Measurements from ENCODE around the gene RGS9.
"Not testable (repeated sequence)": the region's sequence is repeated elsewhere in the genome, so short reads cannot be mapped to it uniquely, and the experiment has no call there.

RGS9 gene

DNA sequence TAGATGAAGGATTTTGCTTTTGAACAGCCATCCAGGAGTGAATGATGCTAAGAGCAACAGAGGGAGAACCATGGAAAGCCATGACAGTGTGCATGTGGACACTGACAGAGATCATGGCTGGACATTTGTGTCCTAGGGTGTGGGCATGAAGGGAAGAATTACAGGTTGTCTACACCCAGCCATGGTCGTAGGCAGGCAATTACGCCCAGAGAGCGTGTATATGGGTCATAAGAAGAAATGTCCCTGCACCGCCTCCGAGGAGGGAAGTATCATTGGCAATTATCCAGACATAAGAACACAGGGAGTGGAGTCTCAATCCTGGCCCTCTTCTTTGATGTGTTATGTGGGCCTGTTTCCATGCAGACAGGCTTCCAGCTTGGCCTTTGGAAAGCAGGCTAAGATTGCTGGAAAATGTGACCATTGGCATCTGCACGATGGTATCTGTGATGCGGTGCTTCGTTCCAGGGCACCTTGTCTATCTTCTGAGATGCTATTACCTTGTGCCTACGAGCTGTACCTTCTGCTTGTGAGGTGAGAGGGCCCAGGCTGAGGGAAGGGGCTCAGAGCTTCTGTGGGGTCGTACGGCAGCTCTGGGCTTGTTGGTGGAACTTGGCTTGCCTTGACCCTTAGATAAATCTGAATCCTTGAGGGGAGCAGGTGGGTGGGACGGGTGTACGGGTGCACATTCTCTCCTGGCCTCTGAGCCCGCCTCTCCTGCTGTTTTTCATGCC is 19.8 kb downstream of the RGS9 start:
- DNase-seq (ENCODE audit: low read depth) = no peak

DNA sequence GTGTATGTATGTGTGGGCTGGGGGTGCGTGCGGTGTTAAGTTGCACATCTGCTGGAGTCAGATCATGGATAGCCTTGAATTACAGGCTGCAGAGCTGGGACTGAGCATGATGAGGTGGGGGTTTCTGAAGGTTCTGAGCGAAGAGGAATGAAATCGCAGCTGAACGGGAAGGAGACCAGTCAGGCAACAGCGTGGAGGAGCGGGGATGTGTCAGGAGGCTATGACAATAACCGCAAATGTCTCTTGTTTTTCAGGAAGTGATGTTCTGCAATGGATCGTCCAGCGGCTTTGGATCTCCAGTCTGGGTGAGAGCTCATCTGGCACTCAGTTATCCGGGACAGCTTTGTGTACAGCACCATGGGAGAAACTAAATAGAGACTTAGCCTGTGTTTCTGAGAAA is 20.9 kb downstream of the RGS9 start:
- no peak for DNase-seq (ENCODE audit: low read depth)

GRCh38 chr17:65158622-65159021 is 21.5 kb downstream of the RGS9 start:
- no peak for DNase-seq (ENCODE audit: low read depth)

DNA sequence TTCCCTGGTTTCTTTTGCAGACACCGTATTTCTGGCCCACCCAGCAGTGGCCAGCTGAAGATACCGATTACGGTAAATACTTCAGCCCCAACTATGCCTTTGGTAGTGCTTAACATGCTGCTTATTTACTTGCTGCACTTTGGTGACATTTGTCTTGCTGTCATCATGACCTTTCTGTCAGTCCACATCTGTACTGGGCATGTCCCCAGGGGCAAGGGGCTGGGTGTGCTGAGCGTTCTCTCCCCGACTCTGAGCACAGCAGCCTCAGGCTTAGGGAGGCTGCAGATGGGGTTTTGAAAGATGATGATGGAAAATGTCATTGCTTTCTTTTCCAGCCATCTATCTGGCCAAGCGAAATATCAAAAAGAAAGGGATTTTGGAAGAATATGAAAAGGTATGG is 23.3 kb downstream of the RGS9 start:
- no peak for DNase-seq (ENCODE audit: low read depth)

- no peak for DNase-seq (ENCODE audit: low read depth)
These were observed 26.9 kb downstream of the RGS9 start for GRCh38 chr17:65163990-65164495.

- DNase-seq (ENCODE audit: low read depth) = no peak
These were observed 29.6 kb downstream of the RGS9 start for GRCh38 chr17:65166787-65167186.

DNA sequence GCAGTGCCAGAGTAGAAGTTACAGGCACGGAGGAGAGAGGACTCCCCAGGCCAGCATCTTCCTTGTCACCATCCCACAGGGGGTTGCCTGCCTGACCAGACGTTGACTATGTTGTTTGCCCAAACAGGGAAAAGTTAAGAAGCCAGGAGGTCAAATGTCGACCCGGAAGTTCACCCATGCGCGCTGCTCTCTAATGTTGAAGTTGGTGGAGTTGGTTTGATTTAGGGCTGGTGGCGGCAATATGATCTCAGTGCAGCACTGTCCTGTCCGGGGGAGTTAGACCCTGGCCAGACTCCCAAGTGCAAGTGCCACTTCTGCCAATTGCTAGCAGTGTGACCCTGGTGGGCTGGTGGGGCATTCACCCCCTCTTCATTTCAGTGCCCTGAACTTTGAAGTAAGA is 30.4 kb downstream of the RGS9 start:
- DNase-seq (ENCODE audit: low read depth) = no peak

DNA sequence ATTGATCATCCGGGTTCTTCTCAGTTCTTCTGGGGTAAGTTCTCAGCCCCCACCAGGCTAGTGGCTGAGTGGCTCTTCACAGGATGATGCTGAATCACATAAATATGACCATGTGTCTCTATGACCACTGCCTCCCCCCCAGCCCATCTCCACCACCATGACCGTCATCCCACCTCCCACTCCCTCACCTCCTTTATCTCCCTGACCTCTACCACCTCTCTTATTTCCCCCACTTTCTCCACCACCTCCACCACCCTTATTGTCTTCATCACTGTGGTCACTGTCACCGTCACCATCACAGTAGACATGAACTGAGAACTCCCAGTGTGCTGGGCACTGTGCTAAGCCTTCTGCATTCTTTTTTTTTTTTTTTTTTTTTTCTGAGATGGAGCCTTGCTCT is 32.5 kb downstream of the RGS9 start:
- DNase-seq (ENCODE audit: low read depth) = no peak

DNA sequence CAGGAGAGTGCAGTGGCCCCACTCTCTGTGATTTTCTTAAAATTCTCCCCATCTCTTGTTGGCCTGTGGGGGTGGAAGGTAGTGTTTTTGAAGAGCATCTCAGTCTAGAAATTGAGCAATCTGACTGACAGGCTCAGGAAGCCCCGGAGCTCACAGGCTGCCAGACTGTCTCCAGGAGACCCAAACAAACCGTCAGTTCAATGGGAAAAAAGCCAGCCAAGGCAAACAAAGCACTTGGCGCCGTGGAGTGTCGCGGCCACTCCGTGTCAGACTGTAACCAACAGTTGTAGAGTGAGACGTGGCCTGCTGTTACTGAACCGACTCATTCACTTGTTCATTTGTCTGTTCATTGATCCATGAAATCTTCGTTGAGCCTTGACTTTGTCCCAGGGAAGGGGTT is 33.7 kb downstream of the RGS9 start:
- DNase-seq (ENCODE audit: low read depth) = no peak

GRCh38 chr17:65171752-65172151 is 34.6 kb downstream of the RGS9 start:
- DNase-seq (ENCODE audit: low read depth) = no peak

- no peak for DNase-seq (ENCODE audit: low read depth)
These were observed 35.4 kb downstream of the RGS9 start for GRCh38 chr17:65172496-65173136.

DNA sequence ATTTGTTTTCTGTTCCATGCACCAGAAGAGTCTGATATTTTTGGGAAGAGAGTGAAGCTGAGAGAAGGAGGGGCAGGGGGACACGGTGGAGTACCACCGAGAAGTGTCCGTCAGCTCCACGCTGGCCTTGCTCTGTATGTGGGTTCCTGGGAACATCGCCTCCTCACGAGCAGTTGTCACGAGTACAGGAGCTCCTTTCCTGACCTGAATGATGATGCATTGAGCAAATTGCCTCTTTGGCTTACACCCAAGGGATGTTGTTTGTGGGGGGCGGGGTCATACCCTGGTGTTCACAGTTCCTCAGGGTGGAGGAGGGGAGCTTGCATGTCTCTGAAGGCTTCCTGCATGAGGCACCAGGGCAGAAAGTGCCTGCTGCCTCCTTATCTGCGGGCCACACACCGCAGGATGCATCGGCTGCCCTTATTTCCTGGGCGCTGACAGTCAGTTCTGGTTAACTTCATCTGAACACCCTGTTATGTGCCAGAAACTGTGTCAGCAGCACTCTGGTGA is 36.2 kb downstream of the RGS9 start:
- no peak for DNase-seq (ENCODE audit: low read depth)

DNA sequence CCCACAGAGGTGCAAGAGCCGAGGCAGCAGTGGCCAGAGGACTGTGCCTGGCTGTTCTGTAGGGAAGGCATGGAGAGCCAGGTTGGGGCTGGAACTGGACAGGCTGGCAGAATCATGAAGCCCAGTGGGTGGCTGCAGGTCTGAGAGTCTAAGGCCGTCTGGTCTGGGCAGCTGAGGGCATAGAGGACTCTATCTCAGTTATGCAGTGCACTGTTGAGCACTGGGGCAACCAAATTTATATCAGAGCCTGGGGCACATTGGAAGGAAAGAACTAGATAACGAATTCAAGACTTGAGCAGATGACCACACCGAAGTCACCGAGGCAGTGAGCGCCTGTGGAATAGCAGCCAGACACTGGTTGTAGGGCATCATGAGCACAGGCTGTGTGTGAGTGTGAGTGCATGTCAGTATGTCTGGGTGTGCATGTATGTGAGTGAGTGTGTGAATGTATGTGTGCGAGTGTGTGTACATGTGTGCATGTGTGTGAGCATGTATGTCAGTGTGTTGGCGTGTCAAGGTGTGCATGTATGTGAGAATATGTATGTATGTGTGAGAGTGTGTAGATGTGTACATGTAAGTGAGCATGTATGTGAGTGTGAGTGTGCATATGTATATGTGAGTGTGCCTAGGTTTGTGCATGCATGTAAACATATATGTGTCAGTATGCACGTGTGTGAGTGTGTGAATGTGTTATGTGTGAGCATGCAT is 37.0 kb downstream of the RGS9 start:
- DNase-seq (ENCODE audit: low read depth) = no peak

DNA sequence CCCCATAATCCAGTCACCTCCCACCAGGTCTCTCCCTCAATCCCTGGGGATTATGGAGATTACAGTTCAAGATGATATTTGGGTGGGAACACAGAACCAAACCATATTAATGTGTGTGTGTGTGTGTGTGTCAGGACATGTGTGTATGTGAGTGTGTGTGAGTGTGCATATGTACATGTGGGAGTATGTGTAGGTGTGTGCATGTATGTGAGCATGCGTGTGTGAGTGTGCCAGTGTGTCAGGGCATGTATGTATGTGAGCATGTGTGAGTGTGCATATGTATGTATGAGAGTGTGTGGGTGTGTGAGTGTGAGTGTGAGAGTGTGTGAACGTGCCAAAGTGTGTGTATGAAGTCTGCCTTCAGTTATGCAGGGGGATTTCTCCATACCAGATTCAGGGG is 37.8 kb downstream of the RGS9 start:
- DNase-seq (ENCODE audit: low read depth) = no peak

- DNase-seq (ENCODE audit: low read depth) = no peak
These were observed 38.8 kb downstream of the RGS9 start for GRCh38 chr17:65175952-65176351.

DNA sequence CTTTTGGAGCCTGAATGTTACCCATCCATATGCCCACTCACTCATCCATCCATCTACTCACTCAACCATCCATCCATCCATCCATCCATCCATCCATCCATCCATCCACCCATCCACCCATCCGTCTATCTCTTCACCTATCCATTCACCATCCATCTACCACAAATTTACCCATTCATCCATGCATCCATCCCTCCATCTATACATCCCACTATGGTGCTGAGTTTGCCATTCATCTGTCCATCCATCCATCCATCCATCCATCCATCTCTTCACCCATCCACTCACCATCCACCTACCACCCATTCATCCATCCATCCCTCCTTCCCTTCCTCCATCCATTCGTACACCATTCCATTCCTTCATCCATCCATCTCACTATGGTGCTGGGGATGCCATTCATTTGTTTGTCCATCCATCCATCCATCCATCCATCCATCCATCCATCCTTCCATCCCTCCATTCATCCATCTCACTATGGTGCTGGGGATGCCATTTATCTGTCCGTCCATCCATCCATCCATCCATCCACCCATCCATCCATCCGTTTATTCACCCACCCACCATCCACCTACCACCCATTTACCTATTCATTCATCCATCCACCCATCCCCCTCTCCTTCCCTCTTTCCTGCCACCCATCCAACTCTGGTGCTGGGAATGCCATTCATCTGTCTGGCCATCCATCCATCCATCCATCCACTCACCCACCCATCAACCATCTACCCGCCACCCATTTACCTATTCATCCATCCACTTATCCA is 39.7 kb downstream of the RGS9 start:
- DNase-seq (ENCODE audit: low read depth) = no peak

GRCh38 chr17:65177901-65178300 is 40.7 kb downstream of the RGS9 start:
- no peak for DNase-seq (ENCODE audit: low read depth)

GRCh38 chr17:65180276-65180675 is 43.1 kb downstream of the RGS9 start:
- DNase-seq (ENCODE audit: low read depth) = not testable (repeated sequence)

DNA sequence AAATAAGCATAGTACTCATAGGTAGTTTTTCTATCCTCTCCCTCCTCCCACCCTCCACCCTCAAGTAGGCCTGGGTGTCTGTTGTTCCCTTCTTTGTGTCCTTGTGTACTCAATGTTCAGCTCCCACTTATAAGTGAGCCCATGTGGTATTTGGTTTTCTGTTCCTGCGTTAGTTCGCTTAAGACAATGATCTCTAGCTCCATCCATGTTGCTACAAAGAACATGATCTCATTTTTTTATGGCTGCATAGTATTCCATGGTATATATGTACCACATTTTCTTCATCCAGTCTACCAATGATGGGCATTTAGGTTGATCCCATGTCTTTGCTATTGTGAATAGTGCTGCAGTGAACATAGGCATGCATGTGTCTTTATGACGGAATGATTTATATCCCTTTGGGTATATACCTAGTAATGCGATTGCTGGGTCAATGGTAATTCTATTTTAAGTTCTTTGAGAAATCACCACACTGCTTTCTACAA is 43.6 kb downstream of the RGS9 start:
- DNase-seq (ENCODE audit: low read depth) = not testable (repeated sequence)

DNA sequence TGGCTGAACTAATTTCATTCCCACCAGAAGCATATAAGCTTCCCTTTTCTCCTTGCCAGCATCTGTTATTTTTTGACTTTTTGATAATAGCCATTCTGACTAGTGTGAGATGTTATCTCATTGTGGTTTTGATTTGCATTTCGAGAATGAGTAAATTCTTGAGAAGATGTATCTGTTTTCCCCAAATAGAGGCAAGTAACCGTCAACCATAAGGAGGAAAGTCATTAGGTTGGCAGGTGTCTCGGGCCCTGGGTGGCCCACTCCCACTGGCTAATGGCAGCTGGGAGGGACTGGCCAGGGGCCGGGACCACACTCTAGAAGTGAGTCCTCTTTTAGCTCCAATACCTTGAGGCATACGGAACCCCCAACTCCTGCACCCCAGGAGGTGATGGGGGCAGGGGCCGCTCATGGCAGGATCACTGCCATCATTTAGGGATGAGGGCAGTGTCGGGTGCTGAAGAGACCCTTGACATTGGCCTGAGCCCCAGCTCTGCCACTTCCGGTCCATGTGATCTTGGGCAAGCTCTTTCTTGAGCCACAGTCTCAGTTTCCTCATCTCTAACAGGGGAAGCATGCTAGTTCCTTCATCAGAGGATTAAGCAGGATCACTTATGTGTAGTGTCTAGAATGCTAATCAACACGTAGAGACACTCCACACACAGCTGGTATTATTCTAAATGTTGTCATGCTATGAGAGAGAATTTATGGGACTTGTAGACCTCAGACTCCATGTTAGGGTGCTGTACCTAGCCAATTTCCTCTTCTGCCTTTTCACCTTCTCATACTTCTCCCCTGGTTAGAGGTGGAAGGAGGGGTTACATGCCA is 44.3 kb downstream of the RGS9 start:
- no peak for DNase-seq (ENCODE audit: low read depth)

DNA sequence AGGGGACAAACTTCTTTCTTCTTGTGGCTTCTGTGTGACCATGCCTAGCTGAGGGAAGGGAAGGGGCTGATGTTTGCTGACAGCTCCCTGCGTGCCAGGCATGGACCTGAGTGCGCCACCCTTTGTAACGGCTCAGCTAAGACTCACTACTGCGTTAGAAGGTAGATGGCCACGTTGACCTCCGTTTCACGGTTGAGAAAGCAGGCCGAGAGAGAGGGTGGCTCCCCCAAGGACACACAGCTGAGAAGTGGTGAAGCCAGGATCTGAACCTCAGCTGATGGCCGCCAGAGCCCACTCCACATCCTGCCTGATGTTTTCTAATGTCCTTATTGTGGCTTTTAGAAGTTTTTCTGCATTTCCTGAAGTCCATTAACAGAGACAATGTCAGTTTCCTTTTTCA is 45.1 kb downstream of the RGS9 start:
- no peak for DNase-seq (ENCODE audit: low read depth)
